ENCODE data around the gene COPS2.

DNA sequence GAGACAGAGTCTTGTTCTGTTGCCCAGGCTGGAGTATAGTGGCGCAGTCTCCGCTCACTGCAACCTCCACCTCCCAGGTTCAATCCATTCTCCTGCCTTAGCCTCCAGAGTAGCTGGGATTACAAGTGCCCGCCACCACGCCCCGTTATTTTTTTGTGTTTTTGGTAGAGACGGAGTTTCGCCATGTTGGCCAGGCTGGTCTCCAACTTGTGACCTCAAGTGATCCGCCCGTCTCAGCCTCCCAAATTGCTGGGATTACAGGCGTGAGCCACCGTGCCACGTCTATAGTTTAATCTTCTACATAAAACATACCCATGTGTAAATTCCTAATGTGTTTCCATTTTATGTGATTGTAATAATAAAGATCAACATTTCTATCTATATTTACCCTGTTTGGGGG is 16.4 kb upstream of the COPS2 start:
- TF ChIP-seq, protein P1, sequence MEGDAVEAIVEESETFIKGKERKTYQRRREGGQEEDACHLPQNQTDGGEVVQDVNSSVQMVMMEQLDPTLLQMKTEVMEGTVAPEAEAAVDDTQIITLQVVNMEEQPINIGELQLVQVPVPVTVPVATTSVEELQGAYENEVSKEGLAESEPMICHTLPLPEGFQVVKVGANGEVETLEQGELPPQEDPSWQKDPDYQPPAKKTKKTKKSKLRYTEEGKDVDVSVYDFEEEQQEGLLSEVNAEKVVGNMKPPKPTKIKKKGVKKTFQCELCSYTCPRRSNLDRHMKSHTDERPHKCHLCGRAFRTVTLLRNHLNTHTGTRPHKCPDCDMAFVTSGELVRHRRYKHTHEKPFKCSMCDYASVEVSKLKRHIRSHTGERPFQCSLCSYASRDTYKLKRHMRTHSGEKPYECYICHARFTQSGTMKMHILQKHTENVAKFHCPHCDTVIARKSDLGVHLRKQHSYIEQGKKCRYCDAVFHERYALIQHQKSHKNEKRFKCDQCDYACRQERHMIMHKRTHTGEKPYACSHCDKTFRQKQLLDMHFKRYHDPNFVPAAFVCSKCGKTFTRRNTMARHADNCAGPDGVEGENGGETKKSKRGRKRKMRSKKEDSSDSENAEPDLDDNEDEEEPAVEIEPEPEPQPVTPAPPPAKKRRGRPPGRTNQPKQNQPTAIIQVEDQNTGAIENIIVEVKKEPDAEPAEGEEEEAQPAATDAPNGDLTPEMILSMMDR (IDR thresholded peaks at IDR 0.05) = no peak
- no peak for TF ChIP-seq POLR2A (IDR thresholded peaks at IDR 0.05)
